Glutamatergic neuron (in vitro differentiated cells): ENCODE results near the gene PRR12. TPM values are rescaled to one million over a fixed set of nuclear protein-coding genes. Genes with fewer than 3 reads are reported as not detected.

Experiments used
- DNase-seq: peaks from one replicate; pipeline ENCODE4 v3.0.0; 2022
- H3K27ac Mint-ChIP-seq: one replicate; pipeline ENCODE4 v1.8.0; 2020; ENCODE audit warnings: mild to moderate bottlenecking, mixed read lengths, inconsistent platforms; ENCODE audit not compliant: unreplicated experiment
- H3K27me3 Mint-ChIP-seq: one replicate; pipeline ENCODE4 v1.8.0; 2020; ENCODE audit warnings: mild to moderate bottlenecking, moderate library complexity, mixed read lengths, inconsistent platforms; ENCODE audit not compliant: unreplicated experiment
- H3K36me3 Mint-ChIP-seq: one replicate; pipeline ENCODE4 v1.8.0; 2020; ENCODE audit warnings: mild to moderate bottlenecking, mixed read lengths, inconsistent platforms; ENCODE audit not compliant: unreplicated experiment
- H3K4me1 Mint-ChIP-seq: one replicate; pipeline ENCODE4 v1.8.0; 2020; ENCODE audit warnings: mild to moderate bottlenecking, low read depth, mixed read lengths, inconsistent platforms; ENCODE audit not compliant: unreplicated experiment
- H3K4me3 Mint-ChIP-seq: one replicate; pipeline ENCODE4 v1.8.0; 2020; ENCODE audit warnings: mild to moderate bottlenecking, mixed read lengths, inconsistent platforms; ENCODE audit not compliant: unreplicated experiment
- H3K9me3 Mint-ChIP-seq: one replicate; pipeline ENCODE4 v1.8.0; 2020; ENCODE audit warnings: mild to moderate bottlenecking, moderate library complexity, mixed read lengths, inconsistent platforms; ENCODE audit not compliant: unreplicated experiment
- total RNA-seq: library from RNA; stranded (reverse); fragmentation: NEBNext Ultra II Directional; extraction: Animal tissue kit (Norgen Biotek cat#: 25700); gene quantifications from one replicate; pipeline ENCODE4 v1.2.1, GENCODE V29; 2021; ENCODE audit not compliant: unreplicated experiment
- TF ChIP-seq, protein P1 (sequence below): fragments of 200-600 bp; sonication (generic); IDR thresholded peaks from one replicate; pipeline ENCODE4 v1.5.0; 2021; ENCODE audit not compliant: partially characterized antibody, unreplicated experiment

PRR12 gene
- total RNA-seq, 1 donor from 2014 or later, result 39.2 TPM

DNA sequence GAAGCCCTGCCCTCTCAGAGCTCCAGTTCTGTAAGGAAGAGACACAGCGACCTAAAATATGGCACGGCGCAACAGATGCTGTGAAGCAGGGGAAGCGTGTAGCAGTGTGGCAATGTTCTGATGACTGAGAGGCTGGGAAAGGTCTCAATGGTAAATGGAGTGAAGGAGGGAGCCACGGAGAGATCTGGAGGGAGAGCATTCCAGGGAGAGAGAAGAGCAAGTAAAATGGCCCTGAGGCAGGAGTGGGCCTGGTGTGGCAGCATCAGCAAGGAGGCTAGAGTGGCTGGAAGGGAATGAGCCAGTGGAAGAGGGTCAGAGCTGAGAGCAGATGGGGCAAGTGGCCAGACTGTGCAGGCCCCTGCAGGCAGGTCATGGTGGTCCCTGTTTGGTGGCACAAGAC, 46.8 kb upstream of the PRR12 start:
- Mint-ChIP-seq H3K4me1 (peaks cover 2% of the 10 kb centered on the region), H3K9me3 (peaks cover 1% of the 10 kb centered on the region), H3K4me3 (peak overlapping the region; percentile 22), H3K27me3 (no peaks in the 10 kb centered on the region), H3K27ac (no peak overlapping the region), H3K36me3 (no peaks in the 10 kb centered on the region)
- TF ChIP-seq, protein P1, sequence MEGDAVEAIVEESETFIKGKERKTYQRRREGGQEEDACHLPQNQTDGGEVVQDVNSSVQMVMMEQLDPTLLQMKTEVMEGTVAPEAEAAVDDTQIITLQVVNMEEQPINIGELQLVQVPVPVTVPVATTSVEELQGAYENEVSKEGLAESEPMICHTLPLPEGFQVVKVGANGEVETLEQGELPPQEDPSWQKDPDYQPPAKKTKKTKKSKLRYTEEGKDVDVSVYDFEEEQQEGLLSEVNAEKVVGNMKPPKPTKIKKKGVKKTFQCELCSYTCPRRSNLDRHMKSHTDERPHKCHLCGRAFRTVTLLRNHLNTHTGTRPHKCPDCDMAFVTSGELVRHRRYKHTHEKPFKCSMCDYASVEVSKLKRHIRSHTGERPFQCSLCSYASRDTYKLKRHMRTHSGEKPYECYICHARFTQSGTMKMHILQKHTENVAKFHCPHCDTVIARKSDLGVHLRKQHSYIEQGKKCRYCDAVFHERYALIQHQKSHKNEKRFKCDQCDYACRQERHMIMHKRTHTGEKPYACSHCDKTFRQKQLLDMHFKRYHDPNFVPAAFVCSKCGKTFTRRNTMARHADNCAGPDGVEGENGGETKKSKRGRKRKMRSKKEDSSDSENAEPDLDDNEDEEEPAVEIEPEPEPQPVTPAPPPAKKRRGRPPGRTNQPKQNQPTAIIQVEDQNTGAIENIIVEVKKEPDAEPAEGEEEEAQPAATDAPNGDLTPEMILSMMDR, result no peak
- DNase-seq, result no peak

DNA sequence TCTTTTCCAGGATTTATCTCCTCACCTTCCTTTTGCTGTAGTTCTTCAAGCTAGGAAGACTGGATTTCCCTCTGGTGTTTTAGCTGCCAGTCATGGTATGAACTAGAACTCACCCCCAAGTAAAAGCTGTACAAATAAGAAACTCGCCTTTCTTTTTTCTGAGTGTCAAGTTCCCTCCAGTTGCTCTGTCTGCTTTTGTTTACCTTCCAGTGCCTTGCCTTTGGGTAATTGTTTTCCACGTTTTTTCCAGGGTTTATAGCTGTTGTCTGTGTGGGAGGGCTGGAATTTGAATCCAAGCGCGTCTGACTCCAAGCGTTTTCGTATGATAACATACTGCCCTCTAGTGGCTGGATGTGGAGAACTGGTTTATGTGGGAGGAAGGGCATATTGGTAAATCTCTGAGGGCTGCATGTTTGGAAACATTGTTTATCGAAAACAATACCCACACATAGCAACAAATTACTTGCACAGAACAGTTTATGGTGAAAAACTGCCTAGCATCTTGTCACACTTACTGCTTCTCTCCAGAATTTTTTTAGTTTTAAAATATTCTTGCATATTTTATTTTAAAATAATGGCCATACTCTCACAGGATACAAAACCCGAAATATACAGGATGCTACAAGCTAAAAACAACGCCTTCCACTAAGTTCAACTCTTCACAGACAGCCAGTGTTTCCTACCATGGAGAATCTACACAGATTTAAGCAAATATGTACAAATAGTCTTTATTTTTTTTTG, 44.0 kb upstream of the PRR12 start:
- Mint-ChIP-seq H3K27ac (peak overlapping the region; percentile 77), H3K9me3 (peaks cover 1% of the 10 kb centered on the region), H3K4me1 (peaks cover 2% of the 10 kb centered on the region), H3K27me3 (no peaks in the 10 kb centered on the region), H3K36me3 (no peaks in the 10 kb centered on the region), H3K4me3 (peak overlapping the region; percentile 50)
- TF ChIP-seq, protein P1, result peak; percentile 86
- DNase-seq, result peak; percentile 57

DNA sequence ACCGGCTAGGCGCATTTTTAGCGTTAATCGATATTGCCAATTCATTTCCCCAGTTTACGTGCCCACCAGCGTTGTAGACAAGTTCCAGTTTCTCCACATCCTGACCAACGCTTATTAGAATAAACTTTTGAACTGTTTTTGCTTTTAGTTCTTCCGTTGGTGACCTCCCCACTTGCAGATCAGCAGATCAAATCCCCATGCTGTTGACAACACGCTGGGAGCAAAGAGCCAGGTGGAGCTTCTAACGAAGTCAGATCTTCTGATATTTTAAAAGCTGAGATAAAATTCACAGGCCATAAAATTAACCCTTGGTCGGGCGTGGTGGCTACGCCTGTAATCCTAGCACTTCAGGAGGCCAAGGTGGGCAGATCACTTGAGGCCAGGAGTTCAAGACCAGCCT, 41.9 kb upstream of the PRR12 start:
- peaks cover 5% of the 10 kb centered on the region for H3K9me3 Mint-ChIP-seq
- H3K27ac Mint-ChIP-seq, result no peak overlapping the region
- DNase-seq, result no peak
- no peak overlapping the region for H3K4me3 Mint-ChIP-seq
- TF ChIP-seq, protein P1, result no peak
- peaks cover 5% of the 10 kb centered on the region for H3K4me1 Mint-ChIP-seq
- H3K36me3 Mint-ChIP-seq, result no peaks in the 10 kb centered on the region
- H3K27me3 Mint-ChIP-seq, result no peaks in the 10 kb centered on the region

DNA sequence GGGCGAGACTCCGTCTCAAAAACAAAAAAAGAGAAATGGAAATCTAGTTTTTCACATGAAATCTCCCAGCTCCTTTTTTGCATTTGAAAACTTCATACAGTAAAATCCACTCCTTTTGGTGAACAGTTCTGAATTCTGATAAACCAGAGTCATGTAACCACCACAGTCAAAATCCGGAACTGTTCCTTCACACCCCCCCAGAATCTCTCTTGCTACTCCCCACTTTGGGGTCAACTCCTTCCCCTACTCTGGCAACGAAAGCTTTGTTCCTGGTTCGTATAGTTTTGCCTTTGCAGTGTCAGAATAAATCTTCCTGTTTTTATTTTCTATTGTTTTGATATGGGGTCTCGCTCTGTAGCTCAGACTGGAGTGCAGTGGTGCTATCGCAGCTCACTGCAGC, 39.5 kb upstream of the PRR12 start:
- Mint-ChIP-seq H3K4me3 (no peak overlapping the region), H3K27ac (no peak overlapping the region), H3K36me3 (peaks cover 5% of the 10 kb centered on the region), H3K9me3 (peaks cover 5% of the 10 kb centered on the region), H3K27me3 (peaks cover 6% of the 10 kb centered on the region), H3K4me1 (peaks cover 5% of the 10 kb centered on the region)
- DNase-seq, result no peak
- TF ChIP-seq, protein P1, result no peak

DNA sequence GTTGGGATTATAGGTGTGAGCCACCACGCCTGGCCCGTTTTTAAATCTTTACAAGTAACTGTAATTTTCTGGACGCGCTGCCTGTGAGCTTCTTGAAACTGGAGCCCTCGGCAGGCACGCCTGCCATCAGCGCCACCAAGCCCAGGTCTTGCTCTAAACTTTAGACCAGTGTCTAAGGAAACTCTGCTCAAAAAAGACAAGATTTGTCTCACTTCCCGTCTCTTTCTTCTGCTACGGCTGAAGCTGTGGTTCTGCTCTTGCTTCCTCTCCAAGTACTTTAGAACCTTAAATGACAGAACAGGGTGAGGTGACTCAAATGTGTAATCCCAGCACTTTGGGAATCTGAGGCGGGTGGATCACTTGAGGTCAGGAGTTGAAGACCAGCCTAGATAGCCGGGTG, 38.2 kb upstream of the PRR12 start:
- H3K9me3 Mint-ChIP-seq, result peaks cover 8% of the 10 kb centered on the region
- peaks cover 6% of the 10 kb centered on the region for H3K4me1 Mint-ChIP-seq
- H3K27me3 Mint-ChIP-seq, result peaks cover 10% of the 10 kb centered on the region
- TF ChIP-seq, protein P1, result no peak
- no peak overlapping the region for H3K4me3 Mint-ChIP-seq
- H3K36me3 Mint-ChIP-seq, result peaks cover 9% of the 10 kb centered on the region
- H3K27ac Mint-ChIP-seq, result no peak overlapping the region
- DNase-seq, result no peak
